ENCODE results near the gene NUDCD2.
"Not testable (repeated sequence)": the region's sequence is repeated elsewhere in the genome, so short reads cannot be mapped to it uniquely, and the experiment has no call there.

Gene NUDCD2

DNA sequence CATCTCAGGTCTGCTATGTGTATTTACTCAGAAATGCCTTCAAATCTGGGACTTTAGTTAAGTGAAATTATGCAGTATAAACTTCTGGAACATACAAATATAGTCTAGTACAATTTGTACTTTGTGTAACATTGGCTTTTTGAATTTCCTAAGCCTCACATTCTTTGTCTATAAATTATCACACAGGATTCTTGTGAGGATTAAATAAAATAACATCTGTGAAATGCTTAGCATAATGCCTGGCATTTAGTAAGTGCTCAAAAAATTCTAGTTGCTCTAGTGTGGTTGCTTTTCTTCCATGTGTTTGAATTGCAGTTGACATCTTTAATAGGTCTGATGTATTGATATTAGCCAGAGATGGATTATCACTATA is 3.1 kb upstream of the NUDCD2 start:
- no peak for DNase-seq

DNA sequence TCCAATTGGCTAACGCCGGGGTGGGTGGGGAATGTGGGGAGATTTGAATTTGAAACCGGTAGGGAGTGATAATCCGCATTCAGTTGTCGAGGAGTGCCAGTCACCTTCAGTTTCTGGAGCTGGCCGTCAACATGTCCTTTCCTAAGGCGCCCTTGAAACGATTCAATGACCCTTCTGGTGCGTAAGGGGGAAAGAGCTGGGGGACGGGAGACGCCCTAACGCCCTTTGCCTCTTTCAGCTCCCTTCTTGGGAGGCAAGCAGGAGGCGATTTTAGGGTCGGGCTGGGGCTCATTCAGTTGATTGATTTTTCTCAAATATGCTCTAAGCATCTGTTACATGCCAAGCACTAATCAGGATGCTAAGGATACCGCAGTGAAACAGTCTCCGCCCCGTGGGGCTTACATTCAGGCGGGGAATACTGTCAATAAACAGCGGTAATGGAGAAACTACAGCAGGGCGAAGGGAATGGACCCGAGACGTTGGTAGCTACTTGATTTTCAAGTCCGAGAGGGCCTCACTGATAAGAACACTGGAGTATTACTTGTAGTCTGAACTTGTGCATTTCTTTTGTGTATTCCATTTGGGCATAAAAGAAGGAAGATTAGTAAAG is 765 bp upstream of the NUDCD2 start, which contains the start of gene HMMR:
HMMR (plus strand) TSS at position 71 of the 610 bp plus-strand sequence; CDS start at position 132, 61 bp downstream.
- no peak for DNase-seq

DNA sequence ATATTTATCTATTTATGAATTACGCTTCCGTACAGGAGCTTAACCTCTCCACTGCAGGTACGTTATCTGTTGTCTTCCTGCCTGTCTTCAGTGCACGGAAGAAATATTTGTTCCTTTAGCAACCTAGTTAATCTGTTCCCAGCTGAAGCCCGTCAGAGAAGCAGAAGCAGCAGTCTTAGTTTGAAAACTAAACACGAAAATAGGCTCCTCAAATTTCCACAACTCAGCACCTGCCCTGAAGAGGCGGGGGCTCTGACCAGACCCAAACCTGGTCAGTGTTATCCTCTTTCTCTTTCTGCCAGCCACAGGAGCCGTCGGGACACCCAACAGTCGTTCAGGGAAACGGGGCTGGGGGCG is 462 bp downstream of the NUDCD2 start:
- DNase-seq, result peak; percentile 17

DNA sequence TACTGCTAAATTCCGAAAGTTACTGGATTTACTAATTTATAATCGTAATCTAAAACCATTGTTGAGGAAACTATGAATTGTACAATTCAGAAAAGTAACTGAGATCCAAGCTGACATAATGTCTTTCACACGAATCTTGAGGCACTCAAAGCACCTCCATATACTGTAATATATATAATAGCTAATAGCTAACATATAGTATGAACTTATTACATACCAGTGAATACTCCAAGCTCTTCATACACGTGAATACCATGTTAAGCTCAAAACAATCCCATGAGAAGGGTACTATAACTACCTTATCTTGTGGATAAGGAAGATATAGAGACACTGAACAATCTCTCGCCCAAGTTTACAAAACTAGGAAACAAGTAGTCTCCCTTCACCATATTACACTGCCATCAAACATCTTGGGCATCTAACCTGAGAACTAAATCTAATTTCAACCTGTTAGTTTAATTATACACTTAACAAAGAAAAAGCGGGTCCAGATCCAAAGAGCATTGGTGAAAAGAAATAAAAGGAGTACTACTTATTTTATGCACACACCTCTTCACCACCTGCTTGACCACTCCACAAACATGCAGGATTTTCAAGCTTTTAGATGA is 1.0 kb downstream of the NUDCD2 start:
- no peak for DNase-seq

DNA sequence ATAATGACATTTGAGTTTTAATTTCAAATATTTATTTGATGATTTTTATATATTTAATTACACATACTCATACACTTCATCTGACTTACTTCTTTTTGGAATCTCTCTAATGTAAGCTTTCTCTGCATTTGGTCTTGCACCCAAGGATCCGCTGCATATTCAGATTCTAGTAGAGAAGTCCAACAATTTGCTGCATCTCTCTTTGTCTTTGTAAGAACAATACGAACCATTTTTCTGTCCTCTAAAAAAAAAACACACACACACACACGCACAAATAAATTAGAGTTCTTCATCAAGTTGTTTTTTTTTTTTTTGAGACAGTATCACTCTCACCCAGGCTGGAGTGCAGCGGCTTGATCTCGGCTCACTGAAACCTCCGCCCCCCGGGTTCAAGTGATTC is 3.1 kb downstream of the NUDCD2 start:
- no peak for DNase-seq

DNA sequence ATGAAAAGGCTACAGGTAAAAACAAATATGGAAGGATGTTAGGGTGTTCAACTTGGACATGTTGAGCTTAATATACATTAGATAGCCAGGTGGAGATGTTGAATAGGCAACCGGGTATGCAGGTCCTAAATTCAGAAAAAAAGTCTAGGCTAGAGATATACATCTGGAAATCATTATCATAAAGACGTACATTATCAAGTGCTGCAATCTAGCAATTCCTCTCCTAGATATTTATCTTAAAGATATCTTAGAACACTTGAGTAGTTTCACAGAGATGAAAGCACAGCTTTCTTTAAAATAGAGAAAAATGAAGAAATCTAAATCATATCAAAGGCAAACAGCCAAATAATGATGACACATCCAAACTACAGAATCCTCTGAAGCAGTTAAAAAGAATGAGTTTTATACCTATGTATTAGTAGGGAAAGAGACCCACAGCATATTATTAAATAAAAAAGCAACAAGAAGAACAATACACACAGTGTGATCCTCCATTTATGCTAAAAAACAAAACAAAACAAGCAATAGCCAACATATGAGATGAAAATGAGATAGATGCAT is 3.8 kb downstream of the NUDCD2 start:
- no peak for DNase-seq

DNA sequence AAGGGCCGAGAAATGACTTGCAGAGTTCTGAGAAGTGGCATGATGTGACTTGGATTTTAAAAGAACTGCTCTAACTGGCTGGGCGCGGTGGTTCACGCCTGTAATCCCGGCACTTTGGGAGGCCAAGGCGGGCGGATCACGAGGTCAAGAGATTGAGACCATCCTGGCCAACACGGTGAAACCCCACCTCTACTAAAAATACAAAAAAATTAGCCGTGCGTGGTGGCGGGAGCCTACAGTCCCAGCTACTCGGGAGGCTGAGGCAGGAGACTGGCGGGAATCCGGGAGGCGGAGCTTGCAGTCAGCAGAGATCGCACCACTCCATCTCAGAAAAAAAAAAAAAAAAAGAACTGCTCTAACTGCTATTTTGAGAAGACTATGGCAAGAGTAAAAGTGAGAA is 4.5 kb downstream of the NUDCD2 start:
- DNase-seq, result not testable (repeated sequence)

DNA sequence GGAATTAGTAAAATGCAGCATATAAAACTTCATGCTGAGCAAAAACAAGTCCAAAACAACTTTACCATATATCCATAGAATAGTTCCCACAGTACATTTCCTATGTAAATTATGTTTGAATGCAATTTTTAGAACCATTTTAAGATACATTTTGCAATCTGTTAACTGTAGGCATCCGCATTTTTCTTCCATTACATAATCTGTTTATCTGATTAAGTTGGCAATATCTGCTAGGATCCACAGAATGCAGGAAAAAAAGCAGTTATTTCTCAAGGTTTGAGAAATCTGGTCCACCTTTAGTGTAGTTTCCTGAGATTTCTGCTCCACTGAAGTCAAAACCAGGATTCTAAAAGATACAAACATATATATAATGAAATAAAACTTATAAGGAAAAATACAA is 6.2 kb downstream of the NUDCD2 start:
- DNase-seq, result no peak

DNA sequence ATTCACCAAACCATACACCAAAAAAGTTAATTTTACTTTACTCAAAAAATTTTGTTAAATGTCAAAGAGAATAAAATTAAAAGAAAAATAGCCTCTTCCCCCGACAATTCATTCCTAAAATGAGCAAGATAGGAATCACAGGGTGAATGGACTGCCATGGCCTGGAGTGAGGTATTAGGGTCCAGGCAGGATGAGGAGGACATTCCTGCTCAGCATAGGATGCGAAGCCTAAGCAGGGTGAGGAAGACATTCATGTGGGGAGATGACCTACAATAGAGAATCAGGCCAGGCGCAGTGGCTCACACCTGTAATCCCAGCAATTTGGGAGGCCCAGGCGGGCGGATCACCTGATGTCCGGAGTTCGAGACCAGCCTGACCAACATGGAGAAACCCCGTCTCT is 8.4 kb downstream of the NUDCD2 start:
- DNase-seq, result no peak

DNA sequence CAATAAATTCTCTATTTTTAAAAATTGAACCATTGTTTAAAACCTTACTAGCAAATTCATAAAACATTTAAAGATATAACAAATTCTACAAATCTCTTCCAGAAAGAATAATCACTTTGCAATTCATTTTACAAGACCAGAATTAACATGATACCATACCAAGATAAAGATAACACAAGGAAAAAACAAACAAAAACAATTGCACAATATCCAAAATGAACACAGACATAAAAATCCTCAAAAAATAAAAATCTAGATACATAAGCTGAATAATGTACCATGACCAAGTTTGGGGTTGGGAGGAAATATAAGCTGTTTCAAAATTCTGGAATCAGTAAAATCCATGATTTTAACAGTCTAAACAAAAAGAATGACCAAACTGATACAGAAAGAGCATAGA is 11.4 kb downstream of the NUDCD2 start:
- no peak for DNase-seq

DNA sequence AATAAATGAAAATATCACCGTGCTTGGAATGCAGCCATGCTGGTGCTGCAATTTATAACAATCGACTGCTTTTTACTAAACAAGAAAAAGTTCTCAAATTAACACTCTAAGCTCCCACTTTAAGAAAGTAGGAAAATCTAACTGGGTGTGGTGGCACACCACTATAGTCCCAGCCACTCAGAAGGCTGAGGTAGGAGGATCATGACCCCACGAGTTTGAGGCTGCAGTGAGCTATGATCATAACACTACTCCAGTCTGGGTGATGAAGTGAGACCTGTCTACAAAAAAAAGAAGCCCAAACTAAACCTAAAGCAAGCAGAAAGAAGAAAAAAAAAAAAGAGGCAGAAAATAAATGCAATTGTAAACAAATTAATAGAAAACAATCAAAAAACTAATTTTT is 12.0 kb downstream of the NUDCD2 start:
- DNase-seq, result no peak

DNA sequence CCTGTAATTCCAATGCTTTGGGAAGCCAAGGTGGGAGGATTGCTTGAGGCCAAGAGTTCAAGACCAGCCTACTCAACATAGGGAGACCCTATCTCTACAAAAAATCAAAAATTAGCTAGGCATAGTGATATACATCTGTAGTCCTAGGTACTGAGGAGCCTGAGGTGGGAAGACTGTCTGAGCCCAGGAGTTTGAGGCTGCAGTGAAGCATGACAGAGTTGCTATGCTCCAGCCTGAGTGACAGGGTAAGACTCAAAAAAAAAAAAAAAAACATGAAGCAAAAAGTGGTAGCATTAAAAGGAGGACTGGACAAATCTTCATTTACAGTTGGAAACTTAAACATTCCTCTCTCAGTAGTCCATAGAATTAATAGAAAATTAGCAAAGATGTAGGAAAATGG is 12.7 kb downstream of the NUDCD2 start:
- DNase-seq, result no peak

DNA sequence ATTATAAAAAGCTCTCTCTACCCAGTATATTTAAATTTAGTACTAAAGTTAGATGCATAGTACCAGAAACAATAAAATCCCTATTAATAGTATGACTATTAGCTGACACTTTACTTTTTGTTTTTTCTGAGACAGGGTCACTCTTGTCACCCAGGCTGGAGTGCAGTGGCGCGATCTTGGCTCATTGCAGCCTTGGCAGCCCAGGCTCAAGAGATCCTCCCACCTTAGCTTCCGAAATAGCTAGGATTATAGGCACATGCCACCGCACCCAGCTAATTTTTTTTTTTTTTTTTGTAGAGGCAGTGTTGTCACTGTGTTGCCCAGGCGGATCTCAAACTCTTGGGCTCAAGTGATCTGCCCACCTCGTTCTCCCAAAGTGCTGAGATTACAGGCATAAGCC is 14.6 kb downstream of the NUDCD2 start:
- DNase-seq, result no peak

DNA sequence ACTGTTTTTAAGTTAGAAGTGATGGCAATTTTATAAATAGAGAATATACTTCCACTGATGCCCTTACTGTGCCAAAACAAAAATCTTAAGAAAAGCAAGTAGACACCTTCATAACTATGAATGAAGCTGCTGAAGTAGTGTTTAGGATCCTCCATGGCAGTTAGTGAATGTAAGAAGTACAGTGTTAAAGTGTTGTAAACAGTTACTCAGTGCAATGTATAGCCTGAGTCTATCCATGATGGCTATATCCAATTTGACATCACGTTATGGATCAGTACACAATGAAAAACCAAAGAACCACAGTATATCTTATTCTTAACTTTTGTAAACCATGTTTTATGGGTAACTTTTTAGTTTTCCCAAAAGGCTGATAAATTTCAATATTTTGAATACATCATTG is 15.4 kb downstream of the NUDCD2 start:
- no peak for DNase-seq

DNA sequence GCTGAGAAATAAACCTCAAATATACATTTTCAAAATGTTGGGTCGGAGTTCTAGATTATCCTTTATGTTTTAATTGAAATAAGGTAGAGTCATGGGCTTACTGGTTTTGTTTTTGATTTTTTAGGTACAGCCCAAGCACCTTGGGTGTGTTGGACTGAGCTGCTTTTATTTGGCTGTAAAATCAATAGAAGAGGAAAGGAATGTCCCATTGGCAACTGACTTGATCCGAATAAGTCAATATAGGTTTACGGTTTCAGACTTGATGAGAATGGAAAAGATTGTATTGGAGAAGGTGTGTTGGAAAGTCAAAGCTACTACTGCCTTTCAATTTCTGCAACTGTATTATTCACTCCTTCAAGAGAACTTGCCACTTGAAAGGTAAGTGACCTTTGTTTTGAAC is 18.9 kb downstream of the NUDCD2 start:
- DNase-seq, result no peak

DNA sequence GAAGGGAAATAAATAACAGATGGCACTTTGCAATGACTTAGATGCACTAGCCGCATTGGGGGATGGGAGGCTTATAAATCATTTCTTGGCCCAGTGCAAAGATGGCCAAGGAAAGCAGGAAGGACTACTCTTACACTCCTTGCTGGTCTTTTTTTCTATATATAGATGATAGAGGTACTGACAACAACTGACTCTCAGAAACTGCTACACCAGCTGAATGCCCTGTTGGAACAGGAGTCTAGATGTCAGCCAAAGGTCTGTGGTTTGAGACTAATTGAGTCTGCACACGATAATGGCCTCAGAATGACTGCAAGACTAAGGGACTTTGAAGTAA is 20.8 kb downstream of the NUDCD2 start:
- DNase-seq, result peak; percentile 45

DNA sequence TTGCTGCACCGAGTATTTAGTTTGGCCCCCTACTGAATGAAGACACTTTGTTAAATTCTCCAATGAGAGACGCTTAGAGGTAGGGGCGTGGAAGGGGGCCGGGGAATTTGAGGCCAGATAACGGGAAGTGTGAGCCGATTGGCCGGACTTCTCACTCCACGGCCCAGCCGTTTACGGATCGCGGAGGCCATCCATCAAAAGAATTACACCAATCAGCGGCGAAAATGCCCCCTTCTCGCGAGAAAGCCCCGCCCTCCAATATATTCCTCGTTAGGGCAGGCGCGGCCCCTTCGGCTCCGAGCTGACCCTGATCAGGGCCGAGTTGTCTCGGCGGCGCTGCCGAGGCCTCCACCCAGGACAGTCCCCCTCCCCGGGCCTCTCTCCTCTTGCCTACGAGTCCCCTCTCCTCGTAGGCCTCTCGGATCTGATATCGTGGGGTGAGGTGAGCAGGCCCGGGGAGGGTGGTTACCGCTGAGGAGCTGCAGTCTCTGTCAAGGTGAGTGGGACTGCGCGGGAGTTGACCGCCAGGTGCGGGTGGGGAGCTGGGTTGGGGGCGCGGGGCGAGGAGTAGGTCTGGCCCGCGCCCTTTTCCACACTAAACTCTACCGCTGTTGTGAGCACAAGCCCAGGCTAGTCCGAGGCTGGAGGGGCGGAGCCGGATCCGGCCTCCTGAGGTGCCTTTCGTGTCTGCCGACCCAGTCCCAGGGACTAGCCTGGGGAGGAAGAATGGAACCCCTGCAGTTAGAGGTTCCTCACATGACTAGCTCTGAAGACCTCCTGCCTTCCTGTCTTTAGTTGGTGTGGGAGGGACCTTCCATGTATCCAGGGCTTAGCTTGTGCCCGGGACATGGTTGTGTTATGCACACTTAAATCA is 22.4 kb downstream of the NUDCD2 start, which contains the start of gene CCNG1:
CCNG1 (plus strand) TSS at position 287 of the 874 bp plus-strand sequence. CDS start 1,662 bp downstream, outside the sequence.
- peak; percentile 96 for DNase-seq

DNA sequence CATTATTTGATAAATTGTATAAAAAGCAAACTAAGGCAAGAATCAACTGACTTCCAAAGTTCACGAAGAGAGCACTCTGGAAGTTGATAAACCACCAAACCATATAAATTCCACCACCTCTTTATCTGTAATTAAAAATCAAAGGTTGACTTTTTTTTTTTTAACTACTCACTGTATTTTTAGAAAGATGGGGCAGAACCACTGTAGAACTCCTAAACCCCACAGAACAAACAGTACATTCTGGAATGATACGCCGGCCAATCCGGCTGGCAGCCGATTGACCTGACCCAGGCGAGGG is 22.9 kb downstream of the NUDCD2 start:
- no peak for DNase-seq

DNA sequence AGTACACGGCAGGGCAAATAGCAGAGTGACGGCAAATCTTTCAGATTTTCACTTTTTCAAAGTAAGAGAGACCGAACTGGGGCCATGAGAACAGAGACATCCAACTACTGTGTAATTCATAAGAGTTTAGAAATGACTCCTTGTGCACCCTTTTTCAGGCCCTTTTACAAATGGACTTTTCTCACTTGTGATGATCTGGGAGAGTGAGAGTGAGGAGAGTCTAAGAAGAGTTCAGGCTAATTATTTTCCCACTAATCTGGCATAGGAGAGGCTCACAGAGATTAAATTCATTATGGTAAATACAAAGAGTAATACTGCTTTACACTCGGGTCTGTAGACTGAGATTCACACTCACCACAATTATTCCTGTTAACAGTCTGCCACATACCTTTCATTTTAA is 23.4 kb downstream of the NUDCD2 start:
- DNase-seq, result no peak

DNA sequence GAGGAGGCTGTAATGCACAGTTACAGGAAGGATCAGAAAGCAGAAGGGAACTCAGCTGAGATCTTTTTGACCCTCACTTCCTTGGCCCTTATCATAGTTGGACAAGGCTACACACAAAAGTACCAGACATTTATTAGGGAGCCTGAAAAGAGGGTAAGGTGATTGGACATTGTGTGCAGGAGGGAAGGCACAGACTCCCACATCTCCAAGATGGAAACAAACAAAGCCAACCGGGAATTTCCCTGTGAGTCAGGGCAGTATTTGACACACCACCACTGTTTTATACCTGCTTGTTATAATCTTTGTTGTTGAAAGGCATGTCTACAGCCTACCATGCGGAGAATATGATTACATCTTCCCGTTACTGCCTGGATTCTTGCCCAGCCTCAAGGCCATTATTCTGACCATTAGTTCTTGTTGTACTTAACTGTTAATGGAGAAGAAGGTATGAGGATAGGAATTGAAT is 25.5 kb downstream of the NUDCD2 start:
- DNase-seq, result peak; percentile 24

DNA sequence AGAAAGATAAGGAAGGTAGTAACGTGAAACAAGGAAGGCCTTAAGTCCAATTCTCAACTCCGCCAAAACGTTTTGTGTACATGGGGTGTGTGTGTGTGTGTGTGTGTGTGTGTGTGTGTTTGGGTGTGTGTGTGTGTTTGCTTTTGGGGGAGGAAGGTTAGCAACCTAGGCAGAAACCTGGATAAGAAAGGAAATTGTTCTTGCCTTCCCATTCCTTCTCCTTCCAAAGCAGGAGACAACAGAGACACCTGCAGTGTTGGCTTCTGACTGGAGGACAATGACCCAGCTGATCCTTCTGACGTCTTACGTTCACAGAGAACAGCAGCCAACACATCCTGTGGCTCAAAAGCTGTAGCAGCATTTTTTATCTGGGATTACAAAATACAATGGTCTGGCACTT is 26.6 kb downstream of the NUDCD2 start:
- DNase-seq, result no peak

DNA sequence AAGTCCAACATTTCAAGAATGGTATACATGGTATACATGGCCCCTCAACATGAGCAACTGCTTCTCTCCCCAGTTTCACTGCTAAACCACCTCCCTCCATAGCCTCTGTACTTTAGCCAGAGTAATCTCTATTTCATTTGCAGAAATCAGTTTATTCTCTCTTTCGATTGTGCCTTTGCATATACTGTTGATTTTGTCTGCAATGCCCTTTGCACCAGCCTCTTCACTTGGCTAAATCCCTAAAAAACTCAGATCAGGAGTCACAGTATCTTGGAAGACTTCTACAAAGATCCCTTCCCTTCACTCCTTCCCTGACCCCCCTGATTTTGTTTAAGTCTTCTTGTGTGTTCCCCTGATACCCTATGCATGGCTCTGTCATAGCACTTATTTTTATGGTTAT is 27.4 kb downstream of the NUDCD2 start:
- no peak for DNase-seq

DNA sequence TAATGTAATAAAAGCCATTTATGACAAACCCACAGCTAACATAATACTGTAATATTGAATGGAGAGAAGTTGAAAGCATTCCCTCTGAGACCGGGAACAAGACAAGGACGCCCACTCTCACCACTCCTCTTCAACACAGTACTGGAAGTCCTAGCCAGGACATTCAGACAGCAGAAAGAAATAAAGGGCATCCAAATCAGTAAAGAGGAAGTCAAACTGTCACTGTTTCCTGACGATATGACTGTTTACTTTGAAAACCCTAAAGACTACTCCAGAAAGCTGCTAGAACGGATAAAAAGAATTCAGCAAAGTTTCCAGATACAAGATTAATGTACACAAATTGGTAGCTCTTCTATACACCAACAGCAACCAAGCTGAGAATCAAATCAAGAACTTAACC is 33.8 kb downstream of the NUDCD2 start:
- not testable (repeated sequence) for DNase-seq

DNA sequence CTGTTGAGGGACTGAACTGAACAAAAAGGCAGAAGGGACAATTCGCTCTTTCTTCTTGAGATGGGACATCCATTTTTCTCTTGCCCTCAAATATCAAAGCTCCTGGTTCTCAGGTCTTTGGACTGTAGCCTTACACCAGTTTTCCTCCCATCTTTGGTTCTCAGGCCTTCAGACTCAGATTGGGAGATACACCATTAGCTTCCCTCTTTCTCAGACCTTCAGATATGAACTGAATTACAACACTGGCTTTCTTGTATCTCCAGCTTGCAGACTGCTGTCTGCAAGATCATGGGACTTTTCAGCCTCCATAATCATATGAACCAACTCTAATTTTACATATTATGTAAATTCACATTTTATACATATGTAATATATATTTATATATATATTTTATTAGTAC is 35.1 kb downstream of the NUDCD2 start:
- no peak for DNase-seq
